RWPE1 (cell line): ENCODE measurements around the gene OPRPN.

Experiments used
- CTCF ChIA-PET: fragments of 350-600 bp; sonication (Branson Sonifier 250); formaldehyde crosslinking; extraction: SDS; loops from one replicate; lab custom pipeline; 2021; lab: Yijun Ruan, JAX
- POLR2A ChIA-PET: fragments of 400-600 bp; formaldehyde crosslinking; extraction: SDS; loops from one replicate; lab custom pipeline; 2020; ENCODE audit warnings: antibody characterized with exemption; ENCODE audit not compliant: low non-redundant PET; lab: Yijun Ruan, JAX
- DNase-seq: peaks from one replicate; pipeline ENCODE4 v3.0.0; 2012; ENCODE audit warnings: low spot score
- H3K27ac ChIP-seq: fragments of 450-650 bp; 2 replicates; pipeline ENCODE4 v1.5.1; 2017
- CTCF ChIP-seq: fragments of 450-650 bp; conservative IDR thresholded peaks from 2 replicates; pipeline ENCODE4 v1.5.1; 2017; ENCODE audit warnings: low read depth, mild to moderate bottlenecking

The OPRPN gene

GRCh38 chr4:70399319-70399718, 1.6 kb downstream of the OPRPN start:
- no peak overlapping the region for H3K27ac ChIP-seq
- DNase-seq = peak; percentile 5
- CTCF ChIA-PET = no interaction called here
- TF ChIP-seq CTCF = no peak
- POLR2A ChIA-PET = no interaction called here

DNA sequence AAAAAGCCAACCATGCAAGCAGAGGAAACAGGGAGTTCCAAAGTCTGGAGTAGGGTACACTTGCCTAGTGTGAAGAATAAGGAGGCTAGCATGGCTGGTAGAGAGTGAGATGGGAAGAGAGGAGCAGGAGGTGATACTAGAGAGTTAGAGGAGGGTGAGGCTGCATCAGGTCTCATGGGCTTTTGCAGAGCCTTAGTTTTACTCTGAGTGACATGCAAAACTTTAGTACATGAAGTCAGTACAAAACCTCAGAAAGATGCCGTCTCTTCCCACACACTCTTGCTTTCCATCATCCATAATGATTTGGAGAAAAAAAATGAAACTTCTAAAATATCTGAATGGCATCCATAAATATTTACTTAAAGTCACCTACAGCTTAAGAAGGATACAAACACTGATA, 5.0 kb downstream of the OPRPN start:
- ChIA-PET POLR2A (no interaction called here), CTCF (no interaction called here)
- no peak for DNase-seq
- TF ChIP-seq CTCF = no peak
- H3K27ac ChIP-seq = no peak overlapping the region

GRCh38 chr4:70405765-70406164, 8.0 kb downstream of the OPRPN start:
- H3K27ac ChIP-seq = no peak overlapping the region
- CTCF ChIA-PET = interaction anchor here (0.7 kb wide), 1 partner anchor 99 kb away, joined by 4 read pairs; no protein-coding TSS in a partner anchor
- no peak for TF ChIP-seq CTCF
- POLR2A ChIA-PET = no interaction called here
- DNase-seq = no peak

DNA sequence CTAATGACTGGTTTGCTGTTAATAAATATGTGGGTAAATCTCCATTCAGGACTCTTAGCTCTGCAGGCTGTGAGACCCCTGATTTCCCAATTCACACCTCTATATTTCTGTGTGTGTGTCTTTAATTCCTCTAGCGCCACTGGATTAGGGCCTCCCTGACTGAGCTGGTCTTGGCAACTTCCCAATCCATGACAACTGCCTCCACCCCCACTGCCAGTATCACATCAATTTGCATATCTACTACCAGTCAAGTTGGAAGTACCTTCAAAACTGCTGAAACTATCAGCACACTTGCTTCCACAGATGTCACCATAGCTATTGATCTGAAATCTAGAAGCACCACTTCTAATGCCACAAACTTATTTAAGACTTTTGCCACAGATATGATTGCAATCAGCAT, 27.6 kb downstream of the OPRPN start:
- TF ChIP-seq CTCF = no peak
- ChIA-PET POLR2A (no interaction called here), CTCF (no interaction called here)
- no peak for DNase-seq
- no peak overlapping the region for H3K27ac ChIP-seq

DNA sequence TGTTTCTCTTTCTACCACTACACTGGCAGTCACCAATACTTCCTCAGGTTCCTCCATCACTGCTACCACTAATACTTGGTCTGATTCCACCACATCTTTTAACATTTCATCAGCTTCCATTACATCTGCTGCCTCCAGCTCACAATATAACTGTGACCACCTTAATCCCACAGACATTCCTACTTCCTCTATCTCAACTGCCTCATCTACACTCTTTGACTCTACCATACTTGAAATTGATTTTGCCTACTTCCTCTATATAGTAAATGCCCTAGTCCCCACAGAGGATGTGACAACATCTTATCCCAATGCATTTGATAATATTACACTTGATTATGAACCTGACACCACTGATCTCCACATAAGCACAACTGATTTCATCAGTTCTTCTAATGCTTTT, 29.0 kb downstream of the OPRPN start:
- TF ChIP-seq CTCF = no peak
- CTCF ChIA-PET = no interaction called here
- no peak overlapping the region for H3K27ac ChIP-seq
- no peak for DNase-seq
- POLR2A ChIA-PET = no interaction called here

- ChIA-PET CTCF (no interaction called here), POLR2A (no interaction called here)
- no peak overlapping the region for H3K27ac ChIP-seq
- DNase-seq = no peak
- no peak for TF ChIP-seq CTCF
These were observed 39.5 kb downstream of the OPRPN start for GRCh38 chr4:70437197-70437596.

- ChIA-PET POLR2A (no interaction called here), CTCF (no interaction called here)
- no peak overlapping the region for H3K27ac ChIP-seq
- DNase-seq = no peak
- no peak for TF ChIP-seq CTCF
These were observed 44.7 kb downstream of the OPRPN start for GRCh38 chr4:70442474-70442873.
